HG02840 (cell line): ENCODE data around the gene USO1.
"Not testable (repeated sequence)": the region's sequence is repeated elsewhere in the genome, so short reads cannot be mapped to it uniquely, and the experiment has no call there.

ENCODE experiments used
- ATAC-seq: cut with Tn5 transposase; IDR thresholded peaks from one replicate; pipeline ENCODE4 v1.9.1; 2021; ENCODE audit warnings: mild to moderate bottlenecking, moderate library complexity, moderate number of reproducible peaks; ENCODE audit not compliant: unreplicated experiment, low FRiP score

USO1 gene

GRCh38 chr4:75834095-75834771 lies 109.9 kb downstream of the USO1 start:
- no peak for ATAC-seq

- no peak for ATAC-seq
Measured at GRCh38 chr4:75834772-75835154, 110.4 kb downstream of the USO1 start.

GRCh38 chr4:75841641-75842520 lies 117.5 kb downstream of the USO1 start:
- no peak for ATAC-seq

GRCh38 chr4:75843596-75843995 lies 119.2 kb downstream of the USO1 start:
- ATAC-seq = no peak

GRCh38 chr4:75844151-75844662 lies 119.8 kb downstream of the USO1 start:
- ATAC-seq = no peak

GRCh38 chr4:75845992-75846391 lies 121.6 kb downstream of the USO1 start:
- ATAC-seq = no peak

DNA sequence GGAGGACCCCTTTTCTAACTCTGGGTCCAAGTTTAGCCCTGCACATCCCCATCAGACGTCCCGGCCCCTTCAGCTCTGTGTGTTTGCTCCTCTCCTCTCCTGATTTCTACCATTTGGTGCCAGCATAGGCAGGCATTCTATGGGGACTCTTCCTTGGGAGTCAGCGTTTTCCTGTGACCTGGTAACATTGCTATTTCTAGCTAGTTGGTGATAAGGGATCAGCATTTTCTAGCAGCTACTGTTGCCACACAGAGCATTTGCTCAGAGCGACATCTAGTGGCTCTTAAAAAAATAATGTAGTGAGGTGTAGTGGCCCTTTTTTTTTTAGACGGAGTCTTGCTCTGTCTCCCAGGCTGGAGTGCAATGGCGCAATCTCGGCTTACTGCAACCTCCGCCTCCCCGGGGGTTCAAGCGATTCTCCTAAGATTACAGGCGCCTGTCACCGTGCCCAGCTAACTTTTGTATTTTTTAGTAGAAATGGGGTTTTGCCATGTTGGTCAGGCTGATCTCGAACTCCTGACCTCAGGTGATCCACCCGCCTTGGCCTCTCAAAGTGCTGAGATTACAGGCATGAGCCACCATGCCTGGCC lies 123.9 kb downstream of the USO1 start:
- ATAC-seq = not testable (repeated sequence)

DNA sequence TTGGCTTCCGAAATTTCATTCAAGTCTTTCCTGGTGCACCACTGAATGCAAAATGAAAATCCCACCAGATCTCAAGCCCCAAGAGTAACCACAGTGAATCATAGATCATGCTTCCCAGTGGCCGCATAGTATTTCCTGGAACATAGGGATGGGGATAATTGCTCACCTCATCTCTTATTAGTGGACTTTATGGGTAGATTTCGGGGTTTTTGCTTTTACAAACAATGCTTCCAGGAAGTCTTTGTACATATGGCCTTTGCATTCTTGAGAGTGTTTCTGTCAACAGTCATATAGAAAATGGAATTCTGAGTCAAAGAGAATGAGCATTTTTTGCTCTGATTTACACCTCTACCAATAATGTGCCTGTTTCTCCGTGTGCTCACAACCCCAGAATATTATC lies 124.5 kb downstream of the USO1 start:
- ATAC-seq = no peak

GRCh38 chr4:75849461-75849860 lies 125.1 kb downstream of the USO1 start:
- no peak for ATAC-seq

DNA sequence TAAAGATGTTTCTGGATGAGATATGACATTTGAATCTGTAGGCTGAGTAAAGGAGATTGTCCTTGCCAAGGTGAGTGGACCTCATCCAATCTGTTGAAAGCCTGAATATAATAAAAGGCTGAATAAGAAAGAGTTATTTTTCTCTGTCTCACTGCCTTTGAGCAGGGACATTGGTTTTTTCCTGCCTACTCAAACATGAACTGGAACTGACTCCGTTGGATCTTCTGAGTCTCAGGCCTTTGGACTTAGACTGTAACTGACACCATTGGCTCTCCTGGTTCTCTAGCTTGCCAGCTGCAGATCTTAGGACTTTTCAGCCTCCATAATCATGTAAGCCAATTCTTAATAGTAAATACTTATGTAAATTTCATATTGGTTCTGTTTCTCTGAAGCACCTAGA lies 134.3 kb downstream of the USO1 start:
- ATAC-seq = no peak

GRCh38 chr4:75860606-75861005 lies 136.2 kb downstream of the USO1 start:
- ATAC-seq = no peak
